HG03442 (cell line): Measurements from ENCODE around the gene SH2D1A.
"Not testable (repeated sequence)": the region's sequence is repeated elsewhere in the genome, so short reads cannot be mapped to it uniquely, and the experiment has no call there.

ENCODE experiments used
- ATAC-seq: cut with Tn5 transposase; IDR thresholded peaks from one replicate; pipeline ENCODE4 v1.9.1; 2021; ENCODE audit warnings: mild to moderate bottlenecking, moderate library complexity; ENCODE audit not compliant: unreplicated experiment

The SH2D1A gene

DNA sequence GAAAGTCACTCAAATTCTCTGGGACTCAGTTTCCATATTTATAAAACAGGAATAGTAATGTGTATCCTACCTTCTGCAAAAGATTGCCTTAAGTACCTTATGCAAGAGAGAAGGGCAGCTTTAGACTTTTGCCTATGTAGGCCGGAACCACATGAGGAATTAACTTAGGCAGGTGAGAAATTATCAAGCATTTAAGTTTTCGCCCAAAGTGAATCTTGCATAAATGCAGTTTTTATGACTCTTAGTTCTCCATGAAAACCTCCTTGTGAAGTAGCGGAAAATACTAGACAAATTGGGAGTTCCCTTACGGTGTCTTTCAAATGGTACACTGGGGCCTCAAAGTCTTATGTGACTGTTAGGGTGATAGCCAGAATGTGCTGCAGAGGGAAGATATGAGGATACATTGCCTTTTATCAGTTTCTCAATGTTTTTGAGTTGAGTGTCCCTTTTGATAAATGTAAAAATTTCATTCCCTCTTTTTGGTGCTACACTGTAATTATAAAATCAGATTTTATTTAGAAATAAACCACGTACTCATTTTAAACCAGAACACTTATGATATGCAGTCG is 2.6 kb downstream of the SH2D1A start:
- no peak for ATAC-seq

- ATAC-seq, result no peak
Measured at GRCh38 chrX:124354648-124355047, 8.3 kb downstream of the SH2D1A start.

DNA sequence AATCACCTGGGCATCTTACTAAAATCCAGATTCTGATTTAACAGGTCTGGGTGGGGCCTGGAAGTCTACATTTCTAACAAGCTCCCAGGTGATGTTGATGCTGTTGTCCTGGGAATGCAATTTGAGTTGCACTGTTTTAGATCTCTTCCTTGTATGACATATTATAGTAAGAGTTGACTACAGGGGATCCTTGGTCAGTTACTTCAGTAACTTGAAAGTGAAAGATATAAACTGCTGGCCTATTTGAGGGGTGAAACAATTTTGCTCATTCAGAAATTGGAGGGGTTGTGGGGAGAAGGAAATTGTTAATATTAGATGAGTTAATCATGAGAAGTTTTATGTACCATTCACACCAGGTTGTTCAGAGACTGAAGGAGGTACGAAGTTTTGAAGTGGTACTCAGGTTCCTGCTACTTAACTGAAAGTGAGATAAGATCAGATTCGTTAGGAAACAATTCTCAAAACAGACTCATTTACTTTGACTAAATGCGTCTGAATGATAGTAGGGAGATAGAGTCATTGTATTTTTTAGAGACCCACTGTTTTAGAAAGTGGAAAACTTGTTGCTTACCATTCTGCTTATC is 12.5 kb downstream of the SH2D1A start:
- peak; percentile 58 for ATAC-seq

- no peak for ATAC-seq
Measured at GRCh38 chrX:124362072-124362471, 15.7 kb downstream of the SH2D1A start.

- ATAC-seq, result no peak
Measured at GRCh38 chrX:124362761-124363160, 16.4 kb downstream of the SH2D1A start.

GRCh38 chrX:124369722-124370121 is 23.4 kb downstream of the SH2D1A start:
- no peak for ATAC-seq

DNA sequence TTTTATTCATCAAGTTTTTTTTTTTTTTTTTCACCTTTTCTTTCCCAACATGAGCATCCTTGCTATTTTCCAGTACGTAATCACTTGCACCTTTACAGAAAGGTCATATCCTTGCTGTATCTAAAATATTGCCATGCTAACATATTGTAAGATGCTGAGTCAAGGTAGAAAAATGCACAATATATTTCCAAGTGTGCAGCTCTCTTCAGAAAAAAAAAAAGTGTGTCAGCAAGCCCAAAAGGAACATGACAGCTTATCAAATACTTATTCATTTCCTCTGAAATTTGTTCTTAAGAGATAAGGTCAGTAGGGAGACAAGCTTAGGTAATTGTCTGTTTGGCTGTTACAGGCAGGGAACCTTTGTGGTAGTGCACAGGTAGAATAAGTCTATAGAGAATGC is 27.0 kb downstream of the SH2D1A start:
- ATAC-seq, result no peak

- no peak for ATAC-seq
Measured at GRCh38 chrX:124378643-124379042, 32.3 kb downstream of the SH2D1A start.

GRCh38 chrX:124383354-124383753 is 37.0 kb downstream of the SH2D1A start:
- ATAC-seq, result no peak

DNA sequence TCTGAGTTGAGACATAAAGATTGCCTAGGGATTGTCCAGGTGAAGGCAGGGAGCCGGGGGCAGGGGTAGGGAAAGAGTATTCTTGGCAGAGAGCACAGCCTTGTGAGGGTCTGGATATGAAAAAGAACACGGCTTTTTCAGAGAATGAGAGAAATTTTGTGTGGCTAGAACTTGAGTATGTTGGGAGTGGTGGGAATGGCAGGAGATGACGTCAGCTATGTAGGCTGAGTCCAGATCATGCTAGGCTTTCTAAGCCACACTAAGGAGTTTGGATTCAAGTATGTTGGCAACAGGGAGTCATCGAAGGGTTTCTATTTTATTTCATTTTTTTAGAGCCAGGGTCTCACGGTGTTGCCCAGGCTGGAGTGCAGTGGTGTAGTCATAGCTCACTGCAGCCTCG is 40.0 kb downstream of the SH2D1A start:
- no peak for ATAC-seq

DNA sequence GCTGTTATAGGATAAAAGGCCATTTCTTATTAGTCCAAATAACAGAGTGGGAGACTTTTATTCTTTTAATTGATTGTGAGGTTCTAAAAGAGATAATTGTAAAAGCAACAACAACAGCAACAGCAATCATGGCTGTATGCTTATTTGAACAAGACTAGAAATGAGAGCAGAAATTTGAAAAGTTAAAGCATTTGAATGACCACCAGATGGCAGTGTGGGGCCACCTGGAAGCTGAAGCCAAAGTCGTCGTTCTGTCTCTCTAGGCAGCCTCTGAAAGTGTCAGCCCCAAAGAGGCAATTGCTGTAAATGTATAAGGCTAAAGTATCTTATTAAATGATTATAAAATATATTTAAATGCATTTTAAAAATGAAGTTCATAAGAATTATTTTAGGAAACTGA is 42.2 kb downstream of the SH2D1A start:
- peak; percentile 55 for ATAC-seq

DNA sequence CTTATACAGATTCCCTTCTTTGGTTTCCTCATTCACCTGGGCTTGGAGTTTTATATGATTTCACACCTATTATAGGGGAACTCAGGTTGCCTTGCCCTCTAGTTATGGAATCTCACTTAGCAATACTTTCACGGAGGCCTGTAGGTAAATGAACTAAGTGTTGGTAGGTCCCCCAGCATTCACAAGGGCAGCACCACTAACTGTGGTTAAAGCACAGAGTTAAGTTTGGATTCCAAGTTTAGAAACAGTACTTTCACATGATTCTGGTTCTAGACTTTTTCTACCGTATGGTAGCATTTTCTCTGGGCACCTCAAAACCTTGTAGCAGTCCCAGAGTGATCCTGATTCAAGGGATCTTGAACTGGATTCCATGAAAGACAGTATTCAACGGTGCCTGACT is 46.4 kb downstream of the SH2D1A start:
- no peak for ATAC-seq

- ATAC-seq, result no peak
Measured at GRCh38 chrX:124393238-124393637, 46.9 kb downstream of the SH2D1A start.

DNA sequence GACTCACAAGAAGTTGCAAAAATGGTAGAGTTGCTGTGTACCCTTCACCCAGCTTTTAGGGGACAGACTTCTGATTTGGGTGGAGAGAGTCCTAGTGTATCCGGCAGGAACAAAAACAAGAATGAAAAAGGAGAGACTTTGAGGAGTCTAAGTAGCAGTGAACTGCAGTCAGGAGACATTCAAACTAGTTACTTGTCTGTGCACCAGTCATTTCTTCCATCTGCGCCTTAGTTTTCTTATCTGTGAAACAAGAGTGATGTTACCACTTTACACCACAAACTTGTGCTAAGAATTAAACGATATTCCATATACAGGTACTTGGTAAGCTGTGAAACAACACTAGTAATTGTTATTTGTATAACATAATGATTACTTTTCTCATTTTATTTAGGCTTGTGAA is 47.3 kb downstream of the SH2D1A start:
- ATAC-seq, result no peak

DNA sequence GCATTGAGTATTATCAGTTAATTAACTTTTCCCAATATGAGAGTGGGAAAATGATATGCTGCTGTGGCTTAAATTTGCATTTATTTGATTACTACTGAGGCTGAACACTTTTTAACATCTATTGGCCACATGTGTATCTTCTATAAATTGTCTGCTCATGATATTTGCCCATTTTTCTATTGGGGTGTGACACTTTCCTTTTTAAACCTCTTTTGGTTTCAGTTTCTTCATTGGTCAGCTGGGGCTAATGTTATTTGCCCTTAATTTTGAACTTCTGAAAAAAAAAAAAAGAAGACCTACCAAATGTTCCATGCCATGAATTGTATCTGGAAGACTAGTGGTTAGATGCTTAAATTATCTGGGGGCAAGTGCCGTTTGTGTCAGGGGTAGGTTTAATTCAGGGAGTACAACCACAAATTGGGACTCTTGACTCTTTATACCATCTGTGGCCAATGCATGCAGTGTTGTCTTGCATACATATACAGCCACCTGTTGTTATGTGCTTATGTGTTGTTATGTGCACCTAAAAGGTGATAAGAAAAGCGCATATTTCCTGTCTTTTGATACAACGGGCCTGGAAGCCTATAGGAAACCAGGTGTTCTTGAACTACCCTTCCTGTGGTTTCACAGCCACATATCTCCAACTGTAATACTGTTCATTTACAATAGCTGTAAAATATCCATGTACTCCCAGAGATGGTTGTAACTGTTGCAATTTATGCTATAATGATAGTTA is 49.0 kb downstream of the SH2D1A start:
- ATAC-seq, result peak; percentile 62

GRCh38 chrX:124401696-124402095 is 55.3 kb downstream of the SH2D1A start:
- no peak for ATAC-seq

GRCh38 chrX:124405868-124406267 is 59.5 kb downstream of the SH2D1A start:
- no peak for ATAC-seq

DNA sequence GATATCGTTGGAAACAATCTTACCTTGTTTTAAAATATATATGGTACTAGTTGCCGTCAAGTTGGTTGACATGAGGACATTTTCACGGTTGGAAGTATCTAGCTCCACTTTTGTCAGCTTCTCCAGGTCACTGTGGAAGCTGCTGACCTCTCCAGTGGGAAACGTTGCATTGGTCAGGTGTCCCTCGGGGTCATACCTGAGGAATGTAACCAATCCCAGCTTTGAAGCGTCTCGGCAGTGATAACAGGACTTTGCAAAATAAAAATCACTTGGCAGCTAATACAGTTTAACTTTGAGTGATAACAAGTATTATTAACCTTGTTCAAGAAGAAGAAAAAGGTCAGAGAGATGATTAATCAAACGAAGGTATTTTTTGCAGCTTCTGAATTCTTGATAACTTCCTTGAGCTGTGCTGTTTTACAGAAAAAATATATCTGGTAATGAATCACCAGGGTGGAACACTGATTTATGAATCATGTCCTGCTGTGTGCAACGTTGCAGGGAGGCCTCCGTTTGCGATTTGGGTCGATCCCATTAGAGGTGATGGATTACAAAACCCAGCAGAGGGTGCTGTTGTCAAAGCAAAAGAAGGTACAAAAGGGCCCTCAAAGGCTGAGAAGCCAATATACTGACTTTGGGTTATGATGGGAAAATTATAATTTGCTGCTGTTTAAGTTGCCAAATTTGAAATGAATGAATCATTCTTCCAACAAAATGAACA is 60.1 kb downstream of the SH2D1A start:
- peak; percentile 94 for ATAC-seq

DNA sequence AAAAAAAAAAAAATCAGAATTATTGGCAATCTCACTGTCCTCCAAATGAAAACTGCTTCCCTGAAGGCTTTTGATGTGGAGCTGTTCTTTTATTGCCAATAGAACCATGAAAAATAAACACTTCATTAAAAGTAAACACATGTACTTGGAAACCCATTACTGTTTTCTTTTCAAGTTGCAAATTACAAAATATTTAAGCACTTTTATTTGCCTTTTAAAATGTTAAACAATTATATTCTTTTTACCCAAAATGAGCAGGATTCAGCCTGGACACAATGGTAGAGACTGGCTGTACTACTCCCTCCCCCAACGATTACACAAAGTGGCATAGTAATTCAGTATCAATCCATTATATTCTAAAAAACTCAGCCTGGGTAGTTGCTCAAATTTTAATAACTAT is 60.9 kb downstream of the SH2D1A start:
- ATAC-seq, result no peak

DNA sequence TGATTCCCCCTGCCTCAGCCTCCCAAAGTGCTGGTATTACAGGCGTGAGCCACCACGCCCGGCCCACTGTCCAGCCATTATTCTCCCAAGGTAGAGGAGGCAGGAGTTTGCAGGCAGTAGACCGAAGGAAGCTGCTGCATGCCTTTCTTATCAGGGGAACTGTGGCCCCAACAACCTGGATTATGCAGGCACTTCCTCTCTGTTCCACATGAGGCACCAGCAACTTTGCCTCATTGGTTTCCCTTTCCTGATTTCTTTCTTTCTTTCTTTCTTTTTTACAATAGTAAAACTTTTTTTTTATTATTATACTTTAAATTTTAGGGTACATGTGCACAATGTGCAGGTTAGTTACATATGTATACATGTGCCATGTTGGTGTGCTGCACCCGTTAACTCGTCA is 62.0 kb downstream of the SH2D1A start:
- ATAC-seq, result not testable (repeated sequence)

- ATAC-seq, result no peak
Measured at GRCh38 chrX:124413244-124413643, 66.9 kb downstream of the SH2D1A start.

DNA sequence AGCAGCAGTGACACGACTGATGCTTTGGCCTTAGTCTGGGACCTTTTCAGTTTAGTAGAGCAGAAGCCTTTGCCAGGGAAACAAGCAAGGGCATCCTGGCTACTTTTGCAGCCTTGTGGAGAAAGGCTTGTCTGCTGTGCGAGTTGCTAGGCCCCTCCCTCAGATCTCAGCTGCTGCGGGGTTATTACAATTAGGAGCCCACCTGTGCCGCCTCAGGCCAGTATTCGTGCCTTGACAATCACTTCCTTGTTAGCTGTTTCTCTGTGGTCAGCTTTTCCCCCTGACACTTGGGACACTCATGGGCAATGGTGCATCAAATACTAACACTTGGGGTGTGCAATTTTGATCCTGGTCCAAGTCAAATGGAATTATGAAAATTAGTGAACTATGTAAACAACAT is 67.9 kb downstream of the SH2D1A start:
- ATAC-seq, result no peak
